Activated CD4-positive, alpha-beta memory T cell treated with anti-CD3 and anti-CD28 coated beads, Interleukin-2, amount 10 ng/mL, durations not matched to agents 7 days and 5 days (primary cell): ENCODE measurements around the gene TCTN2. TPM values are rescaled to one million over a fixed set of nuclear protein-coding genes. Genes with fewer than 3 reads are reported as not detected.

Experiments
- CTCF ChIA-PET: fragments of 350-600 bp; sonication (Branson Sonifier 250); formaldehyde crosslinking; loops from one replicate; lab custom pipeline; 2021; ENCODE audit warnings: antibody characterized with exemption, inconsistent platforms; lab: Charles Lee
- POLR2A ChIA-PET: fragments of 350-600 bp; sonication (Branson Sonifier 250); formaldehyde crosslinking; loops from one replicate; lab custom pipeline; 2021; ENCODE audit warnings: antibody characterized with exemption; lab: Charles Lee
- DNase-seq: peaks from one replicate; pipeline ENCODE4 v3.0.0-alpha.2; 2020
- H3K27ac Mint-ChIP-seq: one replicate; pipeline ENCODE4 v1.8.0; 2021; ENCODE audit warnings: mild to moderate bottlenecking, mixed read lengths
- H3K27me3 Mint-ChIP-seq: one replicate; pipeline ENCODE4 v1.8.0; 2021; ENCODE audit warnings: mixed read lengths
- H3K36me3 Mint-ChIP-seq: one replicate; pipeline ENCODE4 v1.8.0; 2021; ENCODE audit warnings: low read depth, mixed read lengths
- H3K4me1 Mint-ChIP-seq: one replicate; pipeline ENCODE4 v1.8.0; 2021; ENCODE audit warnings: mixed read lengths
- H3K4me3 Mint-ChIP-seq: one replicate; pipeline ENCODE4 v1.8.0; 2021; ENCODE audit warnings: mild to moderate bottlenecking, mixed read lengths
- H3K9me3 Mint-ChIP-seq: one replicate; pipeline ENCODE4 v1.8.0; 2021; ENCODE audit warnings: mixed read lengths
- total RNA-seq, 2 experiments: library from RNA; stranded (reverse); gene quantifications; one replicate each; pipeline ENCODE4 v1.2.3, GENCODE V29; 2021

The TCTN2 gene
- total RNA-seq, result 1 to 10 TPM; 3.2 to 3.6 TPM

DNA sequence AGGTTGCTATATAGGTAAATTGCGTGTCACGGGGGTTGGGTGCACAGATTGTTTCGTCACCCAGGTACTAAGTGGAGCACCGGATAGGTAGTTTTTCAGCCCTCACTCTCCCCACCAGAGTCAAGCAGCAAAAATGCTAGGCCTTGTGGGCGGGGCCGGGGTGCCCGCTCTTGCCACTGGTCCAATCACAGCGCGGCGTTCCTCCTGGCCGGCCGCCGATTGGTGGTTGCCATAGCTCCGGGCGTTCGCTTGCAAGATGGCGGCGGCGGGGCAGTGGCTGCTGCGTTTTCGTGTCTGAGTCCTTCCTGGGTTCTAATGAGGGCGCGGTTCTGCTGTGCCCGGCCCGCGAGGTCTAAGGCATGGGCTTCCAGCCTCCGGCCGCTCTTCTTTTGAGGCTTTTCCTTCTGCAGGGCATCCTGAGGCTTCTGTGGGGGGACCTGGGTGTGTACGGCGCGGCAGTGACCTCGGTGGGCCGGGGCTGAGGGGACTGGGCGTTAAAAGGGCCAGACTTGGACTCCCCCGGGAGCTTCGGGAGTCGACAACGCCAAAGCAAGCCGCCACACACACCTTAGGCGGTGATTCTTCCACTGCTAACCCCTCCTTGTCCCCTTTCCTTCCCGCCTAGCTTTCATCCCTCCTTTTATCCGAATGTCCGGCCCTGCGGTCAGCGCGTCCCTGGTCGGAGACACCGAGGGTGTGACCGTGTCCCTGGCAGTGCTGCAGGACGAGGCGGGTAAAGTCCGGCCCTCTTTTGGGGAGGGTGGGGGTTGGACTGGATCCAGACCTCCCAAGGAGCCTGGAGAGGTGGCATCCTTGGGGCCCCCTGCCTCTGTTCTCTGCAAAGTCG, at the start of gene TCTN2:
Gene TCTN2, plus strand, starts transcription at position 232 of the 847 bp plus-strand sequence. Its CDS starts 128 bp downstream, at position 360.
- H3K27ac Mint-ChIP-seq, result peak within 1 kb of the TSS; percentile 21
- H3K4me3 Mint-ChIP-seq, result peak within 1 kb of the TSS; percentile 79
- POLR2A ChIA-PET, result interaction anchor here (0.6 to 2.5 kb wide), 3 partner anchors 10 to 41 kb away, joined by 3 to 17 read pairs (median 4); partner anchors contain the start of gene ATP6V0A2

DNA sequence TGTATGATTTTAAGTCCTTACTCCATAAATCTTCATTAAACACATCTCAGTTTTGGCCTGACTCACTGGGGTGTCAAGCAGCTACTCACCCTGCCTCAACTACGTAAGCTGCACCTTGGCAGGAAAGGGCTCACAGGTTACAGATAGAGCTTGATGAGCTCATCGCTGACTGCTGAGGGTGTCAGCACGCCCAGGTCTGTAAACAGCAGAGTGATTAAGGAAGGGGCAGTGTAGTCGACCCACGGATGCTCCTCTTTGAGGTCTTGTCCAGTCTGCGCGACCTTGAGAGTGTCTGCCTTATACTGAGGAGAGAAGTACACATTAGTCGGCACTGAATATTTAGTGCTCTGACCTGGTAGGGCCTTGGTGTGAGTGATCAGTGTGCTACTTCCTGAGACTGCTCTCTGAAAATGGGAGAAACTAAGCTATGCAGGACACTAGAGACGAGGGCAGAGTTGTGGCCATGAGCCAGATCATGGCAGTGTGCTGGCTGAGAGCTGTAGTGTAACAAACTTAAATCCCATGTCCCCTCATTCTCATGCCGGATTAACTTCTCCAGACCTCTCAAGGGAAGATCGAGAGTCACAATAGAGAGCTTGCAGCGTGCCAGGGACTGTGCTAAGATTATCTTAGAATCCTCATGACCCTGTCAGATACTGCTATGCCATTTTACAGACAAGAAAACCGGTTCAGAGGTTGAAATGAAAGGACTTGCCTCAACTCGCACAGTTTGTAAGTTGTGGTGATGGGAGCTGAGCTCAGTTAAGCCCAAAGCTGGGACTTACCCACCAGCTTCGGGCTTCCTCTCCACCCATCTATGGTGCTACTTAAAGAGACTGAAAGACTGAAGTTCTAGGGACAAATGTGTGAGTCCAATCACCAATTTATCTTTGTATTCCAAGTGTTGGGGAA, 49.0 kb upstream of the TCTN2 start:
- peaks cover 5% of the 10 kb centered on the region for H3K4me1 Mint-ChIP-seq
- POLR2A ChIA-PET, result interaction anchor here (1.2 to 1.4 kb wide), 3 partner anchors 10 to 20 kb away, joined by 4 read pairs; partner anchors contain the start of gene DDX55
- H3K27ac Mint-ChIP-seq, result no peak overlapping the region
- H3K27me3 Mint-ChIP-seq, result no peaks in the 10 kb centered on the region
- peaks cover 66% of the 10 kb centered on the region for H3K36me3 Mint-ChIP-seq
- H3K9me3 Mint-ChIP-seq, result no peaks in the 10 kb centered on the region
- no peak for DNase-seq
- H3K4me3 Mint-ChIP-seq, result no peak overlapping the region
- CTCF ChIA-PET, result interaction anchor here (0.6 to 1.4 kb wide), 2 partner anchors 83 to 145 kb away, joined by 3 to 5 read pairs; no protein-coding TSS in a partner anchor

More for the DNA sequence above, at the start of gene TCTN2:
- CTCF ChIA-PET, result interaction anchor here (1.8 kb wide), 1 partner anchor 41 kb away, joined by 7 read pairs; the partner anchor contains the start of gene ATP6V0A2
- H3K27me3 Mint-ChIP-seq, result no peaks in the 10 kb centered on the region
- peak; percentile 96 for DNase-seq
- no peaks in the 10 kb centered on the region for H3K9me3 Mint-ChIP-seq
- H3K4me1 Mint-ChIP-seq, result peaks cover 16% of the 10 kb centered on the region
- H3K36me3 Mint-ChIP-seq, result no peaks in the 10 kb centered on the region

DNA sequence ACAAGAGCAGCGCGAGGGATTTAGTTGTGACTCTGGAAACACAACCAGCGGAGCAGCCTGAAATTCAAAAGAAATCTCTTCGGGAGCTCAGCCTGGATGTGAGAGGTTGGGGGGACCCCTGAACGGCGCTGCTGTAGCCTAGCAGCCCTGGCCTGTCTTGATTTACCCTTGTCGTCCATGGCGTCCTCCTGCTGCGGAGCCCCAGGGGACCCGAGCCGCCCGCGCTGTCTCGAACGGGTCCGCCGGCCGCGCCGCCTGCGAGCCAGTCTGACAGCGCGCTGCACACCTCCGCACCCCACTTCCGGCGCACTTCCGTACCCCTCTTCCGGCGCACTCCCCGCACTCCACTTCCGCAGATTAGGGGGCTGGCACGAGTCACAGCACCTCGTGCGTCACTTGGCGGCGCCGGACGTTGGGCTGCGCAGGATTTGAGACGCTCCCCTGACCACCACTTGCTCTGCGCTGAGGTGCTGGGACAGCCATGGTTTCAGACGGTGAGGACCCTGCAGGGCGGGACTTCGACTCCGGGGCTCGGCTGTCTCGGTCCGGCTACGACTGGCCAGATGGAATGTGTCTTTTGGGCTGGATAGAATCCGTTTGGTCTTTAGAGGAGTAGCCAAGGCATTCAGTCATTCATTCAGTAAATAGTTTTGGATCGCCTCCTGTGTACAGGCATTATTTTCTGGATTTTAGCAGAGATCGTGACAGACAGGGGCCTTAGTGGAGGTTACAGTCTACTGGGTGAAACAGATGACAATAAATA, 37.4 kb upstream of the TCTN2 start, which contains the start of the genes EIF2B1 and GTF2H3:
Gene EIF2B1, minus strand, starts transcription at position 308 of the 763 bp plus-strand sequence. Its CDS starts 129 bp downstream, at position 179.
Gene GTF2H3, plus strand, starts transcription at position 451 of the 763 bp plus-strand sequence. Its CDS starts 31 bp downstream, at position 482.
- no peaks in the 10 kb centered on the region for H3K9me3 Mint-ChIP-seq
- H3K27me3 Mint-ChIP-seq, result no peaks in the 10 kb centered on the region
- peaks cover 34% of the 10 kb centered on the region for H3K36me3 Mint-ChIP-seq
- peaks cover 31% of the 10 kb centered on the region for H3K4me1 Mint-ChIP-seq
- ChIA-PET POLR2A (interaction anchor here (0.6 to 3.2 kb wide), 10 partner anchors 9 to 401 kb away, joined by 3 to 28 read pairs (median 4); partner anchors contain the start of genes ATP6V0A2, DDX55, MPHOSPH9 and MTRFR), CTCF (interaction anchor here (1.1 to 1.5 kb wide), 2 partner anchors 10 to 81 kb away, joined by 3 read pairs; no protein-coding TSS in a partner anchor)
- peak within 1 kb of the TSS; percentile 93 for H3K4me3 Mint-ChIP-seq
- peak within 1 kb of the TSS; percentile 82 for H3K27ac Mint-ChIP-seq
- DNase-seq, result peak; percentile 98

GRCh38 chr12:123634142-123634561, 36.8 kb upstream of the TCTN2 start:
- no peaks in the 10 kb centered on the region for H3K9me3 Mint-ChIP-seq
- POLR2A ChIA-PET, result interaction anchor here (0.8 to 3.2 kb wide), 9 partner anchors 9 to 401 kb away, joined by 3 to 28 read pairs (median 3); partner anchors contain the start of genes ATP6V0A2, DDX55, MPHOSPH9 and MTRFR
- H3K4me3 Mint-ChIP-seq, result peak overlapping the region; percentile 93
- H3K27me3 Mint-ChIP-seq, result no peaks in the 10 kb centered on the region
- H3K36me3 Mint-ChIP-seq, result peaks cover 29% of the 10 kb centered on the region
- CTCF ChIA-PET, result interaction anchor here (0.5 to 1.1 kb wide), 2 partner anchors 10 to 210 kb away, joined by 3 to 4 read pairs; no protein-coding TSS in a partner anchor
- peak; percentile 17 for DNase-seq
- peak overlapping the region; percentile 82 for H3K27ac Mint-ChIP-seq
- H3K4me1 Mint-ChIP-seq, result peaks cover 31% of the 10 kb centered on the region

DNA sequence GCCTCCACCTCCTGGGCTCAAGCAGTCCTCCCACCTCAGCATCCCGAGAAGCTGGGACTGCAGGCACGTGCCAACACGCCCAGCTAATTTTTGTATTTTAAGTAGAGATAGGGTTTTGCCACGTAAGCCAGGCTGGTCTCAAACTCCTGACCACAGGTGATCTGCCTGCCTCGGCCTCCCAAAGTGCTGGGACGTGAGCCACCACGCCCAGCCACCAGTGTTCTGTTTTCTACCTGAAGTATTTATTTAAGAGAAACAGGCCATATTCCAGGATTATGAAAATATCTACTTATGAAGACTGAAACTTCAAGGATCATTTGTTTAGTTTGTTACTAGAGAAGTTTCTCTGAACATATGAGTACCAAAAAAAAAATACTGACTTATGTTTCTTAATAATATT, 27.0 kb upstream of the TCTN2 start:
- Mint-ChIP-seq H3K27ac (no peak overlapping the region), H3K4me1 (no peaks in the 10 kb centered on the region), H3K9me3 (no peaks in the 10 kb centered on the region), H3K36me3 (peaks cover 38% of the 10 kb centered on the region), H3K27me3 (no peaks in the 10 kb centered on the region), H3K4me3 (no peak overlapping the region)
- ChIA-PET POLR2A (interaction anchor here (0.7 kb wide), 1 partner anchor 53 kb away, joined by 4 read pairs; no protein-coding TSS in a partner anchor), CTCF (no interaction called here)
- DNase-seq, result no peak

DNA sequence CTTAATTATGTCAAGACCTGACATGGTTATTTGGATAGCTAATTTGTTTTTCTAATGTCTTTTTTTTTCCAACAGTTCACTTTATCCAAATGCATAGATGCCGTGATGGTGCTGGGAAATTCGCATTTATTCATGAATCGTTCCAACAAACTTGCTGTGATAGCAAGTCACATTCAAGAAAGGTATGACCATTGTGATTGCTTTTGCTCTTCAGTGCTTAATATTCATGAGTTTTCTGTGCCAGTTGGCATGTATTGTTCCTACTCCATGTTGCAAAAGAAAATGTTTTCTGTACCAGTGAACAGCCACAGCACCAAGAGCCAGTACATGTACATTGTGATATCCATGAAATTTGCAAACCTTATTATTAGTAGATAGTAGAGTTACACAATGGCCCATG, 25.5 kb upstream of the TCTN2 start:
- H3K27ac Mint-ChIP-seq, result no peak overlapping the region
- H3K36me3 Mint-ChIP-seq, result peaks cover 40% of the 10 kb centered on the region
- no peaks in the 10 kb centered on the region for H3K27me3 Mint-ChIP-seq
- DNase-seq, result no peak
- H3K4me3 Mint-ChIP-seq, result no peak overlapping the region
- no peaks in the 10 kb centered on the region for H3K4me1 Mint-ChIP-seq
- ChIA-PET POLR2A (interaction anchor here (0.6 kb wide), 2 partner anchors 11 to 268 kb away, joined by 3 to 4 read pairs; no protein-coding TSS in a partner anchor), CTCF (no interaction called here)
- H3K9me3 Mint-ChIP-seq, result no peaks in the 10 kb centered on the region

GRCh38 chr12:123645878-123646277, 25.0 kb upstream of the TCTN2 start:
- POLR2A ChIA-PET, result interaction anchor here (0.6 kb wide), 1 partner anchor 11 kb away, joined by 3 read pairs; no protein-coding TSS in a partner anchor
- peaks cover 42% of the 10 kb centered on the region for H3K36me3 Mint-ChIP-seq

GRCh38 chr12:123648401-123648800, 22.5 kb upstream of the TCTN2 start:
- ChIA-PET CTCF (no interaction called here), POLR2A (no interaction called here)
- no peaks in the 10 kb centered on the region for H3K4me1 Mint-ChIP-seq
- peaks cover 44% of the 10 kb centered on the region for H3K36me3 Mint-ChIP-seq
- no peaks in the 10 kb centered on the region for H3K27me3 Mint-ChIP-seq
- H3K9me3 Mint-ChIP-seq, result no peaks in the 10 kb centered on the region
- H3K27ac Mint-ChIP-seq, result no peak overlapping the region
- no peak for DNase-seq
- no peak overlapping the region for H3K4me3 Mint-ChIP-seq

More at GRCh38 chr12:123645878-123646277, 25.0 kb upstream of the TCTN2 start:
- no peak for DNase-seq
- H3K4me1 Mint-ChIP-seq, result no peaks in the 10 kb centered on the region
- no peak overlapping the region for H3K4me3 Mint-ChIP-seq
- no peak overlapping the region for H3K27ac Mint-ChIP-seq
- CTCF ChIA-PET, result no interaction called here
- no peaks in the 10 kb centered on the region for H3K27me3 Mint-ChIP-seq
- H3K9me3 Mint-ChIP-seq, result no peaks in the 10 kb centered on the region

GRCh38 chr12:123654129-123654701, 16.7 kb upstream of the TCTN2 start:
- DNase-seq, result no peak
- Mint-ChIP-seq H3K36me3 (peaks cover 51% of the 10 kb centered on the region), H3K9me3 (no peaks in the 10 kb centered on the region), H3K27me3 (no peaks in the 10 kb centered on the region), H3K4me1 (peaks cover 5% of the 10 kb centered on the region), H3K27ac (no peak overlapping the region), H3K4me3 (no peak overlapping the region)
- POLR2A ChIA-PET, result no interaction called here
- CTCF ChIA-PET, result no interaction called here

DNA sequence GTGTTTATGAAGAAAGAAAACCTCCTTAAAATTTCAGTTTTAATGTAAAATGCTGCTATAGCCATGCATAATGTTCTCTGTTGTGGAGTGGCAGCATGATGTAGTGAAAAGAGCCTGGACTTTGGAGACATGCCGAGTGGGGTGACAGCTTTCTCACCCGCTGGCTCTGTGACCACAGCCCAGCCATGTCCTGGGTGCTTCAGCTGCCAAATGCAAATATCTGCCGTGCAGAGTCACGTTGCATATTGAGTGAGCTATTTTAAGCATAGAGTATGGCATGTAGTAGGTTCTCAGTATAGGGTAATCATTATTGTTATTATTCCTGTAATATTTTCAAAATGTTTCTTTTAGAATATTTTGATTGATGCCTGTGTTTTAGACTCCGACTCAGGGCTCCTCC, 15.5 kb upstream of the TCTN2 start:
- Mint-ChIP-seq H3K4me1 (peaks cover 16% of the 10 kb centered on the region), H3K36me3 (peaks cover 56% of the 10 kb centered on the region), H3K27me3 (no peaks in the 10 kb centered on the region), H3K4me3 (no peak overlapping the region), H3K9me3 (no peaks in the 10 kb centered on the region), H3K27ac (no peak overlapping the region)
- ChIA-PET POLR2A (no interaction called here), CTCF (no interaction called here)
- no peak for DNase-seq

DNA sequence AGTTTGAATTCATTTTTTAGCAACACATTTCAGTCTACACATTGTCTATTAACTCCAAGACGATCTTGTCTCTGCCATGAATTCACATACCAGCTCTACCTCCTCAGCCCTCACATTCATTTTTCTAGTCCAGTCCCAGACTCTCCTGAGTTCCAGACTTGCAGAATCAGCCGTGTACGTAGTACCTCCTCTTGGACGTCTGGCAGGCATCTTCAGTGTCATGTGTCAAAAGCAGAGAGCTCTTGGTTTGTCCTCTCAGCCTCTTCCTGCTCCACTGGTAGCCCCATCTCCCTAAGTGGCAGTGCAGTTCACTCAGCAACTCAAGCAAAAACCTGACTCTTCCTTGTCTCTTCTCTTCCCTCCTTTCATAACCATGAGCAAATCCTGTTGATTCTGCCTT, 14.5 kb upstream of the TCTN2 start:
- no peak overlapping the region for H3K27ac Mint-ChIP-seq
- H3K9me3 Mint-ChIP-seq, result no peaks in the 10 kb centered on the region
- no peak for DNase-seq
- H3K4me1 Mint-ChIP-seq, result peaks cover 19% of the 10 kb centered on the region
- no peak overlapping the region for H3K4me3 Mint-ChIP-seq
- ChIA-PET CTCF (interaction anchor here (0.7 kb wide), 1 partner anchor 14 kb away, joined by 3 read pairs; no protein-coding TSS in a partner anchor), POLR2A (interaction anchor here (0.6 to 0.7 kb wide), 2 partner anchors 11 to 414 kb away, joined by 3 read pairs; no protein-coding TSS in a partner anchor)
- H3K27me3 Mint-ChIP-seq, result no peaks in the 10 kb centered on the region
- peaks cover 51% of the 10 kb centered on the region for H3K36me3 Mint-ChIP-seq
